Hair follicular keratinocyte (primary cell): ENCODE data around the gene ENOSF1. TPM values are rescaled to one million over a fixed set of nuclear protein-coding genes. Genes with fewer than 3 reads are reported as not detected.

Experiments used
- total RNA-seq: library from RNA; depleted of rRNA; stranded (reverse); fragments of >200 nt; gene quantifications from 2 replicates; pipeline ENCODE4 v1.2.3, GENCODE V29; 2015

ENOSF1 gene
- total RNA-seq = 20.1 and 29.3 TPM in 2 replicates

GRCh38 chr18:712401-713134, at the start of gene ENOSF1:
Gene ENOSF1, minus strand, starts transcription at chr18:712630. Its CDS starts 43 bp downstream, at chr18:712587.

GRCh38 chr18:657311-658000, 55.0 kb downstream of the ENOSF1 start, which contains the start of gene TYMS:
Gene TYMS, plus strand, starts transcription at chr18:657653. Its CDS starts 90 bp downstream, at chr18:657743.

Other genes with a start within 250 kb of the ENOSF1 start
- 0.38 TPM in 1 of 2 replicates, not detected in the other for gene COLEC12, start 211.9 kb downstream of the ENOSF1 start, total RNA-seq
- not detected in 2 replicates for gene CETN1, start 132.2 kb downstream of the ENOSF1 start, total RNA-seq
- gene CLUL1, start 115.6 kb downstream of the ENOSF1 start, total RNA-seq = 0.99 TPM in 1 of 2 replicates, not detected in the other
- 12.8 and 32.8 TPM in 2 replicates for gene TYMS, start 55.0 kb downstream of the ENOSF1 start, total RNA-seq
- 214 and 220 TPM in 2 replicates for gene YES1, start 99.6 kb upstream of the ENOSF1 start, total RNA-seq
- not detected in 2 replicates for gene ADCYAP1, start 192.2 kb upstream of the ENOSF1 start, total RNA-seq